Liver (tissue), 9 donors: ENCODE measurements around the gene RABEP2. TPM values are rescaled to one million over a fixed set of nuclear protein-coding genes. Genes with fewer than 3 reads are reported as not detected.

ENCODE experiments used
- DNase-seq: peaks from one replicate; pipeline ENCODE4 v3.0.0-alpha.2; 2017; ENCODE audit warnings: low spot score
- H3K27ac ChIP-seq, 2 donors: one replicate each; pipeline ENCODE4 v1.7.0; 2013; ENCODE audit warnings: inconsistent platforms in 2 of 2, low read length in 2 of 2, control low read depth in 1 of 2, low read depth in 1 of 2, mild to moderate bottlenecking in 1 of 2
- H3K27me3 ChIP-seq, 4 donors: one replicate each; pipeline versions ENCODE4 v1.6.1 to v1.7.0; 2013; ENCODE audit warnings: low read length in 3 of 4, inconsistent platforms in 1 of 4, mild to moderate bottlenecking in 1 of 4, moderate library complexity in 1 of 4; ENCODE audit not compliant: control insufficient read depth in 4 of 4, insufficient read depth in 4 of 4
- H3K36me3 ChIP-seq, 4 donors: one replicate each; pipeline versions ENCODE4 v1.6.1 to v1.7.0; 2013; ENCODE audit warnings: low read length in 3 of 4, mild to moderate bottlenecking in 3 of 4, low read depth in 1 of 4, moderate library complexity in 1 of 4; ENCODE audit not compliant: control insufficient read depth in 4 of 4, insufficient read depth in 3 of 4
- H3K4me1 ChIP-seq, 4 donors: one replicate each; pipeline versions ENCODE4 v1.6.1 to v1.7.0; 2013; ENCODE audit warnings: low read length in 3 of 4, mild to moderate bottlenecking in 3 of 4, moderate library complexity in 1 of 4; ENCODE audit not compliant: control insufficient read depth in 4 of 4, insufficient read depth in 4 of 4
- H3K4me3 ChIP-seq, 3 donors: one replicate each; pipeline versions ENCODE4 v1.6.1 to v1.7.0; 2013; ENCODE audit warnings: low read length in 3 of 3, control low read depth in 1 of 3, low read depth in 1 of 3, mild to moderate bottlenecking in 1 of 3
- H3K9ac ChIP-seq, 2 donors: one replicate each; pipeline ENCODE4 v1.7.0; 2013; ENCODE audit warnings: low read length in 2 of 2, mild to moderate bottlenecking in 2 of 2, moderate library complexity in 2 of 2, control low read depth in 1 of 2, low read depth in 1 of 2
- H3K9me3 ChIP-seq, 4 donors: one replicate each; pipeline versions ENCODE4 v1.6.1 to v1.7.0; 2013; ENCODE audit warnings: low read length in 3 of 4; ENCODE audit not compliant: control insufficient read depth in 4 of 4
- CTCF ChIP-seq: fragments of 150-350 bp; IDR thresholded peaks from 2 replicates; pipeline ENCODE4 v1.5.1; 2017; ENCODE audit warnings: improper control_type of control experiment, low read depth, low read length; ENCODE audit not compliant: missing input control
- FOXA1 ChIP-seq: IDR thresholded peaks from 2 replicates; pipeline ENCODE4 v1.6.1; 2016; ENCODE audit warnings: antibody characterized with exemption
- FOXA2 ChIP-seq: IDR thresholded peaks from 2 replicates; pipeline ENCODE4 v1.6.1; 2016; ENCODE audit warnings: antibody characterized with exemption
- GABPA ChIP-seq, 2 donors: IDR thresholded peaks in 1 of 2; conservative IDR thresholded peaks in 1 of 2; 2 replicates each; pipeline ENCODE4 v1.6.1; 2016; ENCODE audit warnings: antibody characterized with exemption in 2 of 2, mild to moderate bottlenecking in 1 of 2, moderate library complexity in 1 of 2
- HNF4G ChIP-seq: IDR thresholded peaks from 2 replicates; pipeline ENCODE4 v1.6.1; 2016; ENCODE audit warnings: antibody characterized with exemption
- RAD21 ChIP-seq, 2 donors: IDR thresholded peaks; 2 replicates each; pipeline ENCODE4 v1.6.1; 2016; ENCODE audit warnings: antibody characterized with exemption in 2 of 2, mild to moderate bottlenecking in 2 of 2
- REST ChIP-seq: IDR thresholded peaks from 2 replicates; pipeline ENCODE4 v1.6.1; 2016; ENCODE audit warnings: antibody characterized with exemption, mild to moderate bottlenecking
- RXRA ChIP-seq, 2 donors: IDR thresholded peaks; 2 replicates each; pipeline ENCODE4 v1.6.1; 2017 to 2018; ENCODE audit warnings: antibody characterized with exemption in 2 of 2, mild to moderate bottlenecking in 1 of 2
- SP1 ChIP-seq: IDR thresholded peaks from 2 replicates; pipeline ENCODE4 v1.6.1; 2018; ENCODE audit warnings: antibody characterized with exemption, mild to moderate bottlenecking
- YY1 ChIP-seq: IDR thresholded peaks from 2 replicates; pipeline ENCODE4 v1.6.1; 2016; ENCODE audit warnings: antibody characterized with exemption, mild to moderate bottlenecking
- ZBTB33 ChIP-seq: IDR thresholded peaks from 2 replicates; pipeline ENCODE4 v1.6.1; 2016; ENCODE audit warnings: antibody characterized with exemption
- WGBS: extraction: QIAGEN DNeasy Blood & Tissue Kit; methylation state at CpG from one replicate; pipeline ENCODE4 v1.1.7; 2013; 5-methylcytosine and 5-hydroxymethylcytosine counted together
- polyA plus RNA-seq, 2 donors: library from polyadenylated mRNA; stranded (reverse) in 1 of 2; unstranded in 1 of 2; fragments of 200-250 nt in 1 of 2; fragments of >200 nt in 1 of 2; fragmentation: Nextera tagmentation in 1 of 2; extraction: Ambion mirVana in 1 of 2; gene quantifications; one replicate each; pipeline versions ENCODE4 v1.2.1 to v1.2.3, GENCODE V29; 2013 to 2015
- total RNA-seq, 2 donors: library from RNA; depleted of rRNA; stranded (reverse); fragments of >200 nt; gene quantifications; one replicate each; pipeline ENCODE4 v1.2.3, GENCODE V29; 2014
- donor health status: healthy.
- donor health status: healthy.
- donor health status: healthy.
- donor health status: healthy.
- donor health status: healthy.

RABEP2 gene
- total and polyA plus RNA-seq, 4 donors, result 3.0 to 16.1 (median 8.3) TPM

- H3K9me3 ChIP-seq, result no peaks in the 10 kb centered on the region
- H3K9ac ChIP-seq, result no peak overlapping the region
- no peak overlapping the region for H3K27ac ChIP-seq
- 87% methylated on average over 17 of the region's 17 CpGs for WGBS
- no peak overlapping the region for H3K4me3 ChIP-seq
- H3K36me3 ChIP-seq, result peaks cover 5 to 19% (median 7%) of the 10 kb centered on the region in 4 donors
- no peak for TF ChIP-seq ZBTB33
- no peak for TF ChIP-seq CTCF
- no peak for TF ChIP-seq SP1
- TF ChIP-seq RXRA (IDR thresholded peaks at IDR 0.05), result no peak
- no peak for TF ChIP-seq FOXA1
- no peak for TF ChIP-seq YY1
- no peak for TF ChIP-seq FOXA2
- peaks cover 2 to 12% (median 11%) of the 10 kb centered on the region in 4 donors for H3K4me1 ChIP-seq
- H3K27me3 ChIP-seq, result no peaks in the 10 kb centered on the region
- no peak for DNase-seq
Observed at GRCh38 chr16:28876019-28876659, 48.9 kb downstream of the RABEP2 start.

GRCh38 chr16:28875134-28876018 lies 49.7 kb downstream of the RABEP2 start:
- H3K4me1 ChIP-seq, result peaks cover 2 to 12% (median 11%) of the 10 kb centered on the region in 4 donors
- no peak overlapping the region for H3K4me3 ChIP-seq
- H3K27ac ChIP-seq, result no peak overlapping the region
- H3K36me3 ChIP-seq, result peaks cover 5 to 26% (median 8%) of the 10 kb centered on the region in 4 donors
- no peak overlapping the region for H3K9ac ChIP-seq
- TF ChIP-seq FOXA2, result no peak
- no peak for TF ChIP-seq REST
- TF ChIP-seq RAD21 (IDR thresholded peaks at IDR 0.05), result no peak
- no peak for TF ChIP-seq FOXA1
- TF ChIP-seq HNF4G, result no peak
- no peak for TF ChIP-seq GABPA (IDR thresholded peaks at IDR 0.05 in 1 of 2, conservative IDR thresholded peaks at IDR 0.05 in 1 of 2)
- no peak for TF ChIP-seq RXRA (IDR thresholded peaks at IDR 0.05)
- no peaks in the 10 kb centered on the region for H3K27me3 ChIP-seq
- no peaks in the 10 kb centered on the region for H3K9me3 ChIP-seq
- 79% methylated on average over 13 of the region's 13 CpGs for WGBS
- no peak for DNase-seq
